K562 (cell line): ENCODE data around the gene ZNF609. TPM values are rescaled to one million over a fixed set of nuclear protein-coding genes. Genes with fewer than 3 reads are reported as not detected.

Source experiments
- C11orf30 ChIP-seq: fragments of 450-650 bp; IDR thresholded peaks from 2 replicates; pipeline ENCODE4 v1.6.1; 2016; ENCODE audit warnings: low read depth, mild to moderate bottlenecking
- EHMT2 ChIP-seq: fragments of 450-650 bp; IDR thresholded peaks from 2 replicates; pipeline ENCODE4 v1.6.1; 2018; ENCODE audit warnings: antibody characterized with exemption
- HNRNPUL1 ChIP-seq: fragments of 200-400 bp; formaldehyde crosslinking; IDR thresholded peaks from 2 replicates; pipeline ENCODE4 v1.6.1; 2017; ENCODE audit warnings: low read length
- MTA3 ChIP-seq: fragments of 450-650 bp; formaldehyde crosslinking; IDR thresholded peaks from 2 replicates; pipeline ENCODE4 v1.6.1; 2017; ENCODE audit warnings: mild to moderate bottlenecking, borderline replicate concordance
- NKRF ChIP-seq: fragments of 450-650 bp; IDR thresholded peaks from 2 replicates; pipeline ENCODE4 v1.6.1; 2016; ENCODE audit warnings: borderline replicate concordance
- NR3C1 ChIP-seq: sonication (generic); formaldehyde crosslinking; IDR thresholded peaks from 2 replicates; pipeline ENCODE4 v1.8.1; 2022; ENCODE audit warnings: missing genetic modification reagents
- PML ChIP-seq: IDR thresholded peaks from 2 replicates; pipeline ENCODE4 v1.6.1; 2012; ENCODE audit warnings: low read length, inconsistent platforms
- POLR2G ChIP-seq: fragments of 200-400 bp; formaldehyde crosslinking; IDR thresholded peaks from 2 replicates; pipeline ENCODE4 v1.6.1; 2017; ENCODE audit warnings: low read depth, mild to moderate bottlenecking, antibody characterized with exemption, low read length, moderate library complexity
- ZFP30 ChIP-seq: fragments of 250-450 bp; sonication (Bioruptor Pico); IDR thresholded peaks from 2 replicates; pipeline ENCODE4 v1.8.0; 2022; ENCODE audit warnings: moderate library complexity, mild to moderate bottlenecking, inconsistent platforms, borderline replicate concordance
- ZFP91 ChIP-seq: sonication (generic); formaldehyde crosslinking; IDR thresholded peaks from 2 replicates; pipeline ENCODE4 v1.8.0; 2022; ENCODE audit warnings: mild to moderate bottlenecking, missing genetic modification reagents
- ZNF707 ChIP-seq: fragments of 250-450 bp; sonication (Bioruptor Pico); conservative IDR thresholded peaks from 2 replicates; pipeline ENCODE4 v1.8.0; 2022; ENCODE audit warnings: inconsistent platforms, mild to moderate bottlenecking, moderate library complexity
- polyA plus RNA-seq, 8 experiments: library from polyadenylated mRNA; depleted of rRNA in 4 of 8; stranded (reverse) in 5 of 8; unstranded in 3 of 8; fragments of >200 nt; fragmentation: Nextera tagmentation in 2 of 8; fragmentation: Illumina TruSeq in 1 of 8; extraction: Ambion mirVana in 2 of 8; extraction: Trizol in 1 of 8; gene quantifications; 2 replicates each; pipeline versions ENCODE4 v1.2.1 to v1.2.3, GENCODE V29; 2011 to 2014; ENCODE audit warnings: inconsistent platforms in 1 of 8, missing spikeins in 1 of 8
- total RNA-seq, 7 experiments: library from RNA; depleted of rRNA in 6 of 7; stranded (reverse); fragments of >200 nt in 6 of 7; fragmentation: Illumina TruSeq in 2 of 7; extraction: Trizol in 2 of 7; gene quantifications; 2 replicates each; pipeline versions ENCODE4 v1.2.1 to v1.2.3, GENCODE V29; 2011 to 2021; ENCODE audit warnings: low replicate concordance in 1 of 7

ZNF609 gene
- total and polyA plus RNA-seq, 9 of the 15 experiments (the other 6 are each of a cell fraction or from before 2014, with no cell fraction given), result 3.0 to 38.7 (median 17.8) TPM

GRCh38 chr15:64425221-64425620 lies 35.2 kb upstream of the ZNF609 start (continued):
- TF ChIP-seq MTA3 (no peak), POLR2G (no peak), NKRF (no peak), ZNF707 (CRISPR knock-in tag) (no peak), ZFP30 (CRISPR knock-in tag) (no peak), NR3C1 (CRISPR knock-in tag) (no peak), HNRNPUL1 (no peak), ZFP91 (CRISPR knock-in tag) (no peak), PML (no peak), EHMT2 (no peak), C11orf30 (no peak)
- TF ChIP-seq, all 486 proteins: peak for 0
